Measurements from ENCODE around the gene DHODH.

DNA sequence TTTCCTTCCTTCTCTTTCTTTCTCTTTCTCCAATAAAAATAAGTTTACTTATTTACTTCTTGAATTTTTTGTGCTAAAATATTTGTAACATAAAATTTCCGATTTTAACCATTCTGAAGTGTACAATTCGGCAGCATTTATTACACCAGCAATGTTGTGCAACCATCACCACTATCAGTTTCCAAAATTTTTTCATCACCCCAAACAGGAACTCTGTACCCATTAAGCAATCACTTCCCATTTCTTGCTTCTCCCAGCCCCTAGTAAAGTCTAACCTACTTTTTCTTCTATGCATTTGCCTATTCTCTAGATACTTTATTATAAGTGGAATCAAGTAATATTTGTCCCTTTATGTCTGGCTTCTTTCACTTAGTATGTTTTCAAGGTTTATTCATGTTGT is 43.3 kb downstream of the DHODH start:
- TF ChIP-seq, protein P1, sequence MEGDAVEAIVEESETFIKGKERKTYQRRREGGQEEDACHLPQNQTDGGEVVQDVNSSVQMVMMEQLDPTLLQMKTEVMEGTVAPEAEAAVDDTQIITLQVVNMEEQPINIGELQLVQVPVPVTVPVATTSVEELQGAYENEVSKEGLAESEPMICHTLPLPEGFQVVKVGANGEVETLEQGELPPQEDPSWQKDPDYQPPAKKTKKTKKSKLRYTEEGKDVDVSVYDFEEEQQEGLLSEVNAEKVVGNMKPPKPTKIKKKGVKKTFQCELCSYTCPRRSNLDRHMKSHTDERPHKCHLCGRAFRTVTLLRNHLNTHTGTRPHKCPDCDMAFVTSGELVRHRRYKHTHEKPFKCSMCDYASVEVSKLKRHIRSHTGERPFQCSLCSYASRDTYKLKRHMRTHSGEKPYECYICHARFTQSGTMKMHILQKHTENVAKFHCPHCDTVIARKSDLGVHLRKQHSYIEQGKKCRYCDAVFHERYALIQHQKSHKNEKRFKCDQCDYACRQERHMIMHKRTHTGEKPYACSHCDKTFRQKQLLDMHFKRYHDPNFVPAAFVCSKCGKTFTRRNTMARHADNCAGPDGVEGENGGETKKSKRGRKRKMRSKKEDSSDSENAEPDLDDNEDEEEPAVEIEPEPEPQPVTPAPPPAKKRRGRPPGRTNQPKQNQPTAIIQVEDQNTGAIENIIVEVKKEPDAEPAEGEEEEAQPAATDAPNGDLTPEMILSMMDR (IDR thresholded peaks at IDR 0.05), result no peak
- TF ChIP-seq EP300 (IDR thresholded peaks at IDR 0.05) (peak in 1 of 2 donors; percentile 53), POLR2A (IDR thresholded peaks at IDR 0.05) (no peak)

All from tibial nerve (tissue), 4 donors.